ENCODE data around the gene JMJD1C. TPM values are rescaled to one million over a fixed set of nuclear protein-coding genes. Genes with fewer than 3 reads are reported as not detected.

JMJD1C gene
- total and polyA plus RNA-seq, 10 of the 15 experiments (the other 5 are each of a cell fraction or from before 2014, with no cell fraction given): 31.2 to 83.3 (median 49.5) TPM

GRCh38 chr10:63407136-63407662, 58.6 kb downstream of the JMJD1C start:
- no peak for FAIRE-seq
- no peak overlapping the region for H3K4me3 ChIP-seq
- ChIA-PET RAD21 (ENCODE audit: unreplicated experiment) (no interaction called here), CTCF (interaction anchor here (0.8 to 1.3 kb wide), 3 partner anchors 19 to 241 kb away, joined by 3 to 4 read pairs (median 3); no protein-coding TSS in a partner anchor), POLR2A (interaction anchor here (0.8 kb wide), 1 partner anchor 18 kb away, joined by 3 read pairs; no protein-coding TSS in a partner anchor), SMC1A (ENCODE audit: uncharacterized antibody, unreplicated experiment) (interaction anchor here (1.0 to 1.1 kb wide), 2 partner anchors 22 to 23 kb away, joined by 3 to 4 read pairs; no protein-coding TSS in a partner anchor)
- no peaks in the 10 kb centered on the region for H3K4me1 ChIP-seq (ENCODE audit: control insufficient read depth, insufficient read depth, low read length)
- no peak overlapping the region for H3K27ac ChIP-seq (ENCODE audit: control insufficient read depth, insufficient read depth)
- no peak overlapping the region for H3K4me2 ChIP-seq (ENCODE audit: control insufficient read depth, insufficient read depth)
- H2AFZ ChIP-seq (ENCODE audit: control insufficient read depth, low read depth, low read length): no peak overlapping the region
- BruUV-seq (replicated peaks): no TSS peak
- no peak for DNase-seq (ENCODE audit: low read depth, low spot score)
- intact Hi-C loops (cut with micrococcal nuclease; ENCODE audit: unreplicated experiment) (no loop called here), in situ Hi-C loops (cut with MboI) (no loop called here)
- no peaks in the 10 kb centered on the region for H3K9me3 ChIP-seq (replicated peaks; ENCODE audit: control insufficient read depth, insufficient read depth, low read length)
- WGBS (ENCODE audit: insufficient coverage, insufficient replicate concordance, low lambda C conversion rate, missing lambda C conversion rate): 100% methylated on average over 1 of the region's 1 CpG
- no peaks in the 10 kb centered on the region; a peak in 1 of 4 replicates for H3K36me3 ChIP-seq (ENCODE audit: control insufficient read depth in 2 of 2, insufficient read depth in 2 of 2, low read length in 1 of 2)
- H3K9ac ChIP-seq (ENCODE audit: control insufficient read depth, insufficient read depth, low read length): no peak overlapping the region
- H4K20me1 ChIP-seq (ENCODE audit: control insufficient read depth, insufficient read depth): no peaks in the 10 kb centered on the region
- no peaks in the 10 kb centered on the region for H3K27me3 ChIP-seq (replicated peaks in 1 of 2; ENCODE audit: control insufficient read depth in 2 of 2, insufficient read depth in 2 of 2, low read length in 1 of 2)
- ATAC-seq: no peak
- H3K79me2 ChIP-seq (ENCODE audit: control insufficient read depth, insufficient read depth, low read length): no peaks in the 10 kb centered on the region; the same call in none of the 2 replicates
- no peak for TF ChIP-seq SP1 (IDR thresholded peaks at IDR 0.05; ENCODE audit: low read depth, low read length)
- no peak for TF ChIP-seq JUND (IDR thresholded peaks at IDR 0.05; ENCODE audit: low read depth, low read length)
- no peak for TF ChIP-seq ZNF687 (IDR thresholded peaks at IDR 0.05)
- no peak for TF ChIP-seq ZNF622 (IDR thresholded peaks at IDR 0.05)
- TF ChIP-seq SUPT20H (IDR thresholded peaks at IDR 0.05; ENCODE audit: borderline replicate concordance, control insufficient read depth, low read depth, low read length): no peak
- TF ChIP-seq EED (IDR thresholded peaks at IDR 0.05; ENCODE audit: low read depth): no peak
- no peak for TF ChIP-seq SMAD1 (IDR thresholded peaks at IDR 0.05; ENCODE audit: low read depth, partially characterized antibody)
- TF ChIP-seq MYB (IDR thresholded peaks at IDR 0.05; ENCODE audit: borderline replicate concordance, low read depth, low read length): no peak
- no peak for TF ChIP-seq CHD4 (IDR thresholded peaks at IDR 0.05)
- TF ChIP-seq PKNOX1 (IDR thresholded peaks at IDR 0.05): no peak
- no peak for TF ChIP-seq IRF3 (IDR thresholded peaks at IDR 0.05)
- no peak for TF ChIP-seq GATAD2B (conservative IDR thresholded peaks at IDR 0.05; ENCODE audit: low read depth)
- no peak for TF ChIP-seq PBX3 (IDR thresholded peaks at IDR 0.05; ENCODE audit: insufficient replicate concordance, low read depth, low read length)
- no peak for TF ChIP-seq MEF2B (IDR thresholded peaks at IDR 0.05; ENCODE audit: partially characterized antibody, poor library complexity, severe bottlenecking)
- no peak for TF ChIP-seq ETV6 (conservative IDR thresholded peaks at IDR 0.05 in 1 of 2, IDR thresholded peaks at IDR 0.05 in 1 of 2; ENCODE audit: borderline replicate concordance in 1 of 2, low read depth in 1 of 2)

Measured in GM12878 (cell line).